ENCODE measurements around the gene HNRNPL.
"Not testable (repeated sequence)": the region's sequence is repeated elsewhere in the genome, so short reads cannot be mapped to it uniquely, and the experiment has no call there.

The HNRNPL gene

GRCh38 chr19:38821230-38821825 lies 28.5 kb downstream of the HNRNPL start:
- DNase-seq, result not testable (repeated sequence)

GRCh38 chr19:38819231-38819920 lies 30.4 kb downstream of the HNRNPL start:
- no peak for DNase-seq

GRCh38 chr19:38817081-38817480 lies 32.7 kb downstream of the HNRNPL start:
- no peak for DNase-seq

GRCh38 chr19:38816131-38816750 lies 33.5 kb downstream of the HNRNPL start:
- no peak for DNase-seq

GRCh38 chr19:38815059-38816001 lies 34.5 kb downstream of the HNRNPL start:
- DNase-seq, result no peak

GRCh38 chr19:38813932-38814331 lies 35.9 kb downstream of the HNRNPL start:
- DNase-seq, result not testable (repeated sequence)

- DNase-seq, result no peak
Observed at GRCh38 chr19:38813323-38813722, 36.5 kb downstream of the HNRNPL start.

- no peak for DNase-seq
Observed at GRCh38 chr19:38812841-38813320, 36.9 kb downstream of the HNRNPL start, which contains the start of gene LGALS4. TSS of gene LGALS4 (minus strand) at chr19:38812945. CDS start at chr19:38812886, 59 bp downstream.

GRCh38 chr19:38812009-38812840 lies 37.6 kb downstream of the HNRNPL start:
- DNase-seq, result no peak

- DNase-seq, result no peak
Observed at GRCh38 chr19:38809592-38810252, 40.1 kb downstream of the HNRNPL start.

- DNase-seq, result no peak
Observed at GRCh38 chr19:38808741-38809140, 41.0 kb downstream of the HNRNPL start.

- DNase-seq, result not testable (repeated sequence)
Observed at GRCh38 chr19:38807374-38808098, 42.2 kb downstream of the HNRNPL start.

GRCh38 chr19:38806371-38806770 lies 43.4 kb downstream of the HNRNPL start:
- DNase-seq, result no peak

- peak; percentile 4 for DNase-seq
Observed at GRCh38 chr19:38805180-38805579, 44.6 kb downstream of the HNRNPL start.

- DNase-seq, result no peak
Observed at GRCh38 chr19:38803543-38803942, 46.2 kb downstream of the HNRNPL start.

- DNase-seq, result no peak
Observed at GRCh38 chr19:38801359-38802095, 48.3 kb downstream of the HNRNPL start.

- no peak for DNase-seq
Observed at GRCh38 chr19:38800577-38801347, 49.0 kb downstream of the HNRNPL start.

GRCh38 chr19:38799104-38799503 lies 50.7 kb downstream of the HNRNPL start:
- DNase-seq, result no peak

GRCh38 chr19:38797781-38798180 lies 52.0 kb downstream of the HNRNPL start:
- not testable (repeated sequence) for DNase-seq

All from suppressor macrophage treated with lipopolysaccharide for 4 hours (primary cell).